SK-N-SH treated with all-trans-retinoic acid at 6 μM for 48 hours (cell line): ENCODE data around the gene MAML2.

Source experiments
- CSDC2 ChIP-seq: fragments of 250-450 bp; sonication (Bioruptor Pico); IDR thresholded peaks from 2 replicates; pipeline ENCODE4 v1.5.0; 2020; ENCODE audit warnings: mild to moderate bottlenecking, moderate library complexity
- ESRRG ChIP-seq: fragments of 250-450 bp; sonication (Bioruptor Pico); IDR thresholded peaks from 2 replicates; pipeline ENCODE4 v1.6.1; 2021; ENCODE audit warnings: mild to moderate bottlenecking
- GLIS3 ChIP-seq: fragments of 250-450 bp; sonication (Bioruptor Pico); IDR thresholded peaks from 2 replicates; pipeline ENCODE4 v1.5.0; 2020; ENCODE audit warnings: mild to moderate bottlenecking, moderate library complexity
- PATZ1 ChIP-seq: fragments of 250-450 bp; sonication (Bioruptor Pico); IDR thresholded peaks from 2 replicates; pipeline ENCODE4 v1.8.0; 2020; ENCODE audit warnings: mild to moderate bottlenecking, moderate library complexity, borderline replicate concordance
- PPARA ChIP-seq: fragments of 250-450 bp; sonication (Bioruptor Pico); IDR thresholded peaks from 2 replicates; pipeline ENCODE4 v1.5.0; 2020; ENCODE audit warnings: mild to moderate bottlenecking, borderline replicate concordance
- ZFP3 ChIP-seq: fragments of 250-450 bp; sonication (Bioruptor Pico); IDR thresholded peaks from 2 replicates; pipeline ENCODE4 v1.5.0; 2020; ENCODE audit warnings: mild to moderate bottlenecking, moderate library complexity
- ZFP30 ChIP-seq: fragments of 450-650 bp; formaldehyde crosslinking; IDR thresholded peaks from 2 replicates; pipeline ENCODE4 v1.5.0; 2022; ENCODE audit warnings: mild to moderate bottlenecking, moderate library complexity
- ZNF565 ChIP-seq: fragments of 450-650 bp; formaldehyde crosslinking; conservative IDR thresholded peaks from 2 replicates; pipeline ENCODE4 v1.5.0; 2020; ENCODE audit warnings: low read depth, mild to moderate bottlenecking, moderate library complexity
- ZNF8 ChIP-seq: fragments of 450-650 bp; formaldehyde crosslinking; IDR thresholded peaks from 2 replicates; pipeline ENCODE4 v1.5.0; 2020; ENCODE audit warnings: mild to moderate bottlenecking, moderate library complexity

GRCh38 chr11:96311120-96311568 is 31.9 kb downstream of the MAML2 start:
- TF ChIP-seq CSDC2 (CRISPR knock-in tag), result no peak
- TF ChIP-seq ZNF565 (CRISPR knock-in tag), result no peak
- TF ChIP-seq PATZ1 (CRISPR knock-in tag), result no peak
- TF ChIP-seq ZFP3, result no peak
- no peak for TF ChIP-seq PPARA (CRISPR knock-in tag)
- no peak for TF ChIP-seq ESRRG (CRISPR knock-in tag)
- no peak for TF ChIP-seq ZFP30 (CRISPR knock-in tag)
- TF ChIP-seq ZNF8 (CRISPR knock-in tag), result no peak
- TF ChIP-seq GLIS3 (CRISPR knock-in tag), result no peak
